ENCODE results near the gene CCDC154.

- TF ChIP-seq SP1 (IDR thresholded peaks at IDR 0.05; ENCODE audit: low read depth, low read length) (no peak), POLR2A (IDR thresholded peaks at IDR 0.05; ENCODE audit: low read depth, low read length) (no peak), BACH1 (IDR thresholded peaks at IDR 0.05; ENCODE audit: borderline replicate concordance) (no peak), USF2 (IDR thresholded peaks at IDR 0.05; ENCODE audit: borderline replicate concordance, low read depth, low read length) (no peak), CTCF (IDR thresholded peaks at IDR 0.05 in 2 of 3, conservative IDR thresholded peaks at IDR 0.05 in 1 of 3; ENCODE audit: control insufficient read depth in 2 of 3, extremely low read depth in 1 of 3, insufficient read depth in 1 of 3, low read depth in 3 of 3, low read length in 3 of 3) (no peak)
These were observed 14.7 kb downstream of the CCDC154 start for GRCh38 chr16:1429631-1430030.

Data from GM12878 (cell line).